Endothelial cell of umbilical vein (primary cell): ENCODE data around the gene TIMM50.
A peak's percentile ranks its signal among the peaks of the same experiment; 100 is the strongest.

ENCODE experiments used
- CTCF ChIP-seq, 2 donors: IDR thresholded peaks; 1 replicate in 1 of 2; 2 replicates in 1 of 2; pipeline ENCODE4 v1.5.1; 2011; ENCODE audit warnings: low read length in 2 of 2, mild to moderate bottlenecking in 2 of 2, moderate library complexity in 2 of 2, control low read depth in 1 of 2, inconsistent platforms in 1 of 2, low read depth in 1 of 2; ENCODE audit not compliant: insufficient read depth in 1 of 2; ENCODE audit errors: extremely low read depth in 1 of 2
- GATA2 ChIP-seq: IDR thresholded peaks from 2 replicates; pipeline ENCODE4 v1.7.0; 2011; ENCODE audit warnings: low read depth, mild to moderate bottlenecking, moderate library complexity, mixed read lengths, low read length; ENCODE audit not compliant: insufficient read length, insufficient read depth
- POLR2AphosphoS5 ChIP-seq: IDR thresholded peaks from 2 replicates; pipeline ENCODE4 v1.6.1; 2012; ENCODE audit warnings: low read depth, mild to moderate bottlenecking, control low read depth, low read length, moderate library complexity; ENCODE audit not compliant: insufficient read depth

GRCh38 chr19:39474139-39474620 is 6.5 kb upstream of the TIMM50 start:
- TF ChIP-seq GATA2 (no peak), CTCF (IDR thresholded peaks at IDR 0.05; ENCODE audit: extremely low read depth in 1 of 2, insufficient read depth in 1 of 2, low read depth in 1 of 2, low read length in 2 of 2) (peak; percentile 81 to 95), POLR2AphosphoS5 (no peak)
